ENCODE results near the gene ASIC4.

The ASIC4 gene

GRCh38 chr2:219482674-219483405 lies 31.4 kb upstream of the ASIC4 start:
- no peak for DNase-seq

GRCh38 chr2:219483451-219484342 lies 30.6 kb upstream of the ASIC4 start:
- DNase-seq: peak in 1 of 3 donors; percentile 18

GRCh38 chr2:219484343-219485200 lies 29.7 kb upstream of the ASIC4 start:
- DNase-seq: peak in 1 of 3 donors; percentile 26

GRCh38 chr2:219485201-219485580 lies 29.1 kb upstream of the ASIC4 start:
- DNase-seq: no peak

GRCh38 chr2:219486380-219486959 lies 27.8 kb upstream of the ASIC4 start:
- DNase-seq: no peak

- no peak for DNase-seq
Observed at GRCh38 chr2:219488149-219488843, 26.0 kb upstream of the ASIC4 start.

- DNase-seq: no peak
Observed at GRCh38 chr2:219488844-219489194, 25.5 kb upstream of the ASIC4 start.

- DNase-seq: no peak
Observed at GRCh38 chr2:219489315-219489714, 25.0 kb upstream of the ASIC4 start.

GRCh38 chr2:219490186-219490585 lies 24.1 kb upstream of the ASIC4 start:
- no peak for DNase-seq

- DNase-seq: no peak
Observed at GRCh38 chr2:219490600-219491130, 23.6 kb upstream of the ASIC4 start.

GRCh38 chr2:219491278-219491963 lies 22.9 kb upstream of the ASIC4 start:
- peak in 1 of 3 donors; percentile 60 for DNase-seq

GRCh38 chr2:219492575-219492974 lies 21.7 kb upstream of the ASIC4 start:
- no peak for DNase-seq

- DNase-seq: no peak
Observed at GRCh38 chr2:219493086-219493485, 21.2 kb upstream of the ASIC4 start.

- no peak for DNase-seq
Observed at GRCh38 chr2:219494952-219495530, 19.2 kb upstream of the ASIC4 start.

- DNase-seq: peak; percentile 72 to 86 (median 76)
Observed at GRCh38 chr2:219495531-219496122, 18.7 kb upstream of the ASIC4 start.

GRCh38 chr2:219496247-219496824 lies 17.9 kb upstream of the ASIC4 start:
- no peak for DNase-seq

GRCh38 chr2:219496825-219497494 lies 17.3 kb upstream of the ASIC4 start:
- peak in 1 of 3 donors; percentile 12 for DNase-seq

- peak; percentile 83 to 94 (median 91) for DNase-seq
Observed at GRCh38 chr2:219497495-219498279, 16.6 kb upstream of the ASIC4 start.
